ENCODE data around the gene EXOC2.

DNA sequence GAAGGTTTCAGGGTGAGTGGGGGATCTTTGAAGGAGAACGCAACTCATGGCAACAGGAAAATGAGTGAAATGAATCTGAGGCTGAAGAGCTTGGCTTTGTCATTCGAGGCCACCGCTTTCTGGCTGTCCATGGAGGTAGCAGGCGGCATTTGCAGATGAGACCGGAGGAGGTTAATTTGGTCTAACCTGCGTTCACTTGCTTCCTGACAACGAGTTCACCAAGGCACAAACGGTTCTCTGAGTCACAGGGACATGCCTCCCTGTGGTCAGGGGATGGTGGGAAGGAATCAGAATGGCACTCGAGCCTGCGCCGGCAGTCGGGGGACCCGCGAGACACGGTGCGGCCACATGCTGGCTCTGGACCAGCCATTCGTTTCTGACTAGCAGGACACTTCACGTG is 226.4 kb downstream of the EXOC2 start:
- no peak for TF ChIP-seq POLR2A (IDR thresholded peaks at IDR 0.05)
- TF ChIP-seq, protein P1, sequence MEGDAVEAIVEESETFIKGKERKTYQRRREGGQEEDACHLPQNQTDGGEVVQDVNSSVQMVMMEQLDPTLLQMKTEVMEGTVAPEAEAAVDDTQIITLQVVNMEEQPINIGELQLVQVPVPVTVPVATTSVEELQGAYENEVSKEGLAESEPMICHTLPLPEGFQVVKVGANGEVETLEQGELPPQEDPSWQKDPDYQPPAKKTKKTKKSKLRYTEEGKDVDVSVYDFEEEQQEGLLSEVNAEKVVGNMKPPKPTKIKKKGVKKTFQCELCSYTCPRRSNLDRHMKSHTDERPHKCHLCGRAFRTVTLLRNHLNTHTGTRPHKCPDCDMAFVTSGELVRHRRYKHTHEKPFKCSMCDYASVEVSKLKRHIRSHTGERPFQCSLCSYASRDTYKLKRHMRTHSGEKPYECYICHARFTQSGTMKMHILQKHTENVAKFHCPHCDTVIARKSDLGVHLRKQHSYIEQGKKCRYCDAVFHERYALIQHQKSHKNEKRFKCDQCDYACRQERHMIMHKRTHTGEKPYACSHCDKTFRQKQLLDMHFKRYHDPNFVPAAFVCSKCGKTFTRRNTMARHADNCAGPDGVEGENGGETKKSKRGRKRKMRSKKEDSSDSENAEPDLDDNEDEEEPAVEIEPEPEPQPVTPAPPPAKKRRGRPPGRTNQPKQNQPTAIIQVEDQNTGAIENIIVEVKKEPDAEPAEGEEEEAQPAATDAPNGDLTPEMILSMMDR (IDR thresholded peaks at IDR 0.05), result no peak

Measured in thyroid gland (tissue), 4 donors.